ENCODE data around the gene TTC28.
"Not testable (repeated sequence)": the region's sequence is repeated elsewhere in the genome, so short reads cannot be mapped to it uniquely, and the experiment has no call there.

Gene TTC28

DNA sequence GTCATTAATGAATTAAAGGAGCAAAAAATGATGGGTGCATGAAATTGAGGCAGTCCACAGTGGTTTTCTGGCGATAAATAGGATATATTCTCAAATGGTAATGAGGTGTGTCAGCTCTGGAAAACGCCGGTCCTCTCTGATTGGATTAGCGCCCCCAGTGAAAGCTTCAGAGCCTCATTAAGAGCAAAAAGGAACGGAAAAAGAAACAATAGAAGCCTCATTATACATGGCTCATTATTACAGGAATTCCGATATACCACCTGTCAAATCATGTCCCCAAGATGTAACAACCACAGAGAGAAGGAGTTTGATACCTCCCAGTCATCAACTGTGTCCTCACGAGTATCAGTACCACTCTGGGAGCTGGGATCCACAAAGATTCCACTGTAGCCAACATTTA is 584.9 kb downstream of the TTC28 start:
- ATAC-seq, result no peak

DNA sequence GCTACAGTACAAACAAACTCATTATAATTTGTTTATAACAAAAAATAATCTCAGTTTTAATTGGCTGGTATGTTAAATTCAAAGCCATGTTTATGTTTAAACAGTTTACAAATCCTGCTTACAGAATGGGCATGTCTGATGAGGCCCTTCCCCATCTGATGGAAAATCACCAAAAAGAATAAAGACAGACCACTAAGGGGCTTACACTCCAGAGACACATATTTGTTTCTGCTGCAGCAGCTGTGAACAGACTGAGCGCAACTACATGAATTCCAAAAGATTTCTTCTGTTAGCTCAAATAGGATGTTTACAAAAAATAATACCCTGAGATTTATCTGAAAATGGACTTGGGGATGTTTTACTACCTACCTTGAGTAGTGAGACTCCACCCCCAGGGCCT is 585.9 kb downstream of the TTC28 start:
- ATAC-seq, result no peak

DNA sequence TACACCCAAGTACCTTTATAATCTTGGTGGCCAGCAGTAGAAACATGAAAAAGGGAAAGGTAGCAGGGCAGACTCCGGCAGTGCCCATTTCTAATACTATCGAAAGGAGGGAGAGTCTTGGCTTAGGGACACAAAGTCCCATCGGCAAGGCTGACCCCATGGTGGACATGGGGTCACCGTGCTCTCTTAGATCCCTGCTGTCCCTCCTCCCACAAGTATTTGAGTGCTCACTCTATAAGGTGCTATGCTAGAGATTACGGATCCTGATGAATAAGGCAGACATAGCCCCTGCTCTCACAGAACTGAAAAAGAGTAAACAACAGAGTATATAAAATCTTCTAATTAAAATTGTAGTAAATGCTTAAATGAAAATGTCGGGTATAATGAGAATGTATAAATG is 588.2 kb downstream of the TTC28 start:
- no peak for ATAC-seq

DNA sequence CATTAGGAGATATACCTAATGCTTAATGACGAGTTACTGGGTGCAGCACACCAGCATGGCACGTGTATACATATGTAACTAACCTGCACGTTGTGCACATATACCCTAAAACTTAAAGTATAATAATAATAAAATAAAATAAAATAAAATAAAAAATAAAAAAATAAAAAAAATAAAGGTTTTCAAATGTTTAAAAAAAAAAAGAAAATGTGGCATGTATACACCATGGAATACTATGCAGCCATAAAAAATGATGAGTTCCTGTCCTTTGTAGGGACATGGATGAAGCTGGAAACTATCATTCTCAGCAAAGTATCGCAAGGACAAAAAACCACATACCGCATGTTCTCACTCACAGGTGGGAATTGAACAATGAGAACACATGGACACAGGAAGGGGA is 590.1 kb downstream of the TTC28 start:
- not testable (repeated sequence) for ATAC-seq

DNA sequence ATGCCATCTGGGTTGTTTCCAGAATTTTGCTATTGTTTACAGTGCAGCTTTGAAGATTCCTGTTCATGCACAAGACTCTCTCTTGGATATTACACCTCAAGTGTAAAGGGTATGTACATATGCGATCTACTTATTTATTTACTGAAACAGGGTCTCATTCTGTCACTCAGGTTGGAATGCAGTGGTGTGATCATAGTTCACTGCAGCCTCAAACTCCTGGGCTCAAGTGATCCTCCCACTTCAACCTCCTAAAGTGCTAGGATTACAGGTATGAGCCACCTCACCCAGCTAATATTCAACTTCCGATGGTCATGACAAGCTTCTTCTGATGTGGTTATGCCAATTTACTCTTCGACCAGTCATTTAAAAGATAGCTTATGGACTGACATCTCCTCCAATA is 602.5 kb downstream of the TTC28 start:
- ATAC-seq, result no peak

DNA sequence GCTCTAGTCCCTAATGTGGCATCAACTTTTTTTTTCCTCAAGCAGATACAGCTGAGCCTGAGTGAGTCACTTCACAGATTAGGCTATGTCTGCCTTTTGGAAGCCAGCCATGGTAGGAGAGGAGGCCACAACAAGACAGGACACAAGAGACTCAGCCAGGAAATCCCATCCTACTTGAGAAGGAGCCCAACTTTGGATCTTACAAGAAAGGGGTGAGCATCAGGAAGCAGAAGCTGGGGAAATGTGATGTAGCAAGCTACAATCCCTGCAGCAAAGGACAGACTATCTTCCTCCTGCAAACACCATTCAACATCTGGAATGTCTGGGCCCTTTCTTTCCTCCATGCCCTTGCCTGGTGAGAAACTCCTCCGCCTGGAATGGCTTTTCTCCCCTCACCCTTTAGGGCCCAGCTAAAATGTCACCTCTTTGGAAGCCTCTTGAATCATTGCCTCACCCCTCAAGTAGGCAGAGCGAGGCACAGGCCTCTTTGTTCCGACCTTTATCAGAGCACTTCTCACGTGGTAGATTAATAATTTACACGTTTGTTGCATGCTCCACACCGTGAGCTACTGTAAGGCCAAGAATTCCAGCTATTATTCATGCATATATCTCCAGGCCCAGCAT is 604.2 kb downstream of the TTC28 start:
- no peak for ATAC-seq

DNA sequence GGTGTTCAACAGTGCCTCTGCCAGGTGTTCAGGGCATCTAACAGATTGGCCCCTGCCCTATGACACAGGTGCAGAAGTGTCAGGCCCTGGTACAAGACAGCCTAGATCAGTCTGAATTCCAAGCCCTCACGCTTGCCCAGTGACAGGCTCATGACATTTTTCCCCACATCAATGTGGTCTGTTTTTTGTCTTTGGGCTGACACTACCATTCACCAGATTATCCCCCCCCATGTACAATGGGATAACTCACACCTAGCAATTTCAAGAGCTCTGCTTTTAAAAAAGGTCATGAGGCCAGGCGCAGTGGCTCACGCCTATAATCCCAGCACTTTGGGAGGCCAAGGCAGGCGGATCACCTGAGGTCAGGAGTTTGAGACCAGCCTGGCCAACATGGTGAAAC is 605.1 kb downstream of the TTC28 start:
- no peak for ATAC-seq

DNA sequence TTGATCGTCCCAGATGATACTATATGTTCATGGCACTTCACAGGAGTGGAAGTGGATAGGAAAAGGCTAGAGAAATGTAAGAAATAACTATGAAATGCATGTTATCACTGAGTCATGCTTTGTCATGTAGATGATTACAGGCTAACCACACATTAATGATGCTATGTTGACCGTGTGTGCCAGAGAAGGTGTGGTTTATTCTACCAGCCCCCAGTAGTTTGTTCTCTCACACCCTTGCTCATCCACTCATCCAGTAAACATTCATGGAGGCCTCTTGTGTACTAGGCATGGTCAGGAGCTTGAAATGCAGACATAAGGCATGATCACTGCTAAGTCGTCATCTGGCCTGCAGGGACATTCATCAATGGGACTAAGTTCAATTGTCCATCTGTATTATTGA is 607.6 kb downstream of the TTC28 start:
- ATAC-seq, result no peak

DNA sequence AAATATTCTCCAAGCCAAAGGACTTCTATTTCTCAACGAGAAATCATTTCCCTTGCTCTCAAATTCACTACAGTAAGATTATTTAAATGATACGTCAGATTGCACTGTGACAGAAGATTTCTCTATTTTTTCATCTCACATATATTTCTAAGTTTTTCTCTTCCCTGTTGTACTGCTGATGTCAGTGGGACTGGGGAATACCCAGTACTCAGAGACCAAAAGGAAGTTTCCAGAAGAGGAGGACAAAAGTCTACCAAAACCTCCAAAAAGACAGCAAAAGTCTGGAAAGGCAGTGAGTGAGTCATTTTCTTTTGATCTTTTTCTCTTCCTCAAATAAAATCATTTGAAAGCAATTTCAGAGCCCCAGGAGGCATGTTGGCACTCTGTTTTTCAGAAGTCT is 610.8 kb downstream of the TTC28 start:
- no peak for ATAC-seq

DNA sequence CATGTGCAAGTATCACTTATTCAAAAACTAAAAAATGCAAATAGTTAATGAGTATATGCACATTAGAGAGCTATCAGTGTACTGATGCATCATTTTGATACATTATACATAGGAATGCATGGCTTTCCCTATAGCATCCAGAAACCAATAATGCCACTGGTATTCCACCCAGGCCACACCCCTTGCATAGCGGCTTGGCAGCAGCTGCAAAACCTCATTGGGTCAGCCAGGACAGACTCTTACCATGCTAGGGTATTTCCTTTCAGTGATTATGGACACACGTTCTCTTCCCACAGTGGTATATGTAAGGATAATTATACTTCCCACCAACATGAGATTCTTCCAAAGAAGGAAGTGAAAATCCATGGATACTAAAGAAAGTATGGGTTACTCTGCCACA is 614.7 kb downstream of the TTC28 start:
- no peak for ATAC-seq

DNA sequence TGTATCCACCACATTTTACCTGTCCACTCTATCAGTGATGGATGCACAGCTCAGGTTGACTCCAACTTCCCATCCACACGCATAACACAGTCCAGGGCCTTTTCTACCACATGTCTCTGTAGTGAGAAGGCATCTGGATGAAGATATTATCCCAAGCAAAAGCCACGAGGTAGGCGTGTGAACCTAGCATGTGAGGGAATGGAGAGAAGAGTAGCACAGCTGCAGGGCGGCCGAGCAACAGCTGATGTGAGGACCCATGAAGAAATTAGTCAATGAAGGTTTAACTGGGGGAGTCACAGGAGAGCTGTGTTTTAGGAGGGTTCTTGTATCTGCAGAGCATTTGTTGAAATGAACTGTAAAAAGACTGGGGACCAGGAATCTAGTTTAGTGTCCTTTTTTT is 616.0 kb downstream of the TTC28 start:
- no peak for ATAC-seq

DNA sequence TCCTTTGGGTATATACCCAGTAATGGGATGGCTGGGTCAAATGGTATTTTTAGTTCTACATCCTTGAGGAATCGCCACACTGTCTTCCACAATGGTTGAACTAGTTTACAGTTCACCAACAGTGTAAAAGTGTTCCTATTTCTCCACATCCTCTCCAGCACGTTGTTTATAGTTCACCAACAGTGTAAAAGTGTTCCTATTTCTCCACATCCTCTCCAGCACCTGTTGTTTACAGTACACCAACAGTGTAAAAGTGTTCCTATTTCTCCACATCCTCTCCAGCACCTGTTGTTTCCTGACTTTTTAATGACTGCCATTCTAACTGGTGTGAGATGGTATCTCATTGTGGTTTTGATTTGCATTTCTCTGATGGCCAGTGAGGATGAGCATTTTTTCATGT is 619.0 kb downstream of the TTC28 start:
- not testable (repeated sequence) for ATAC-seq

DNA sequence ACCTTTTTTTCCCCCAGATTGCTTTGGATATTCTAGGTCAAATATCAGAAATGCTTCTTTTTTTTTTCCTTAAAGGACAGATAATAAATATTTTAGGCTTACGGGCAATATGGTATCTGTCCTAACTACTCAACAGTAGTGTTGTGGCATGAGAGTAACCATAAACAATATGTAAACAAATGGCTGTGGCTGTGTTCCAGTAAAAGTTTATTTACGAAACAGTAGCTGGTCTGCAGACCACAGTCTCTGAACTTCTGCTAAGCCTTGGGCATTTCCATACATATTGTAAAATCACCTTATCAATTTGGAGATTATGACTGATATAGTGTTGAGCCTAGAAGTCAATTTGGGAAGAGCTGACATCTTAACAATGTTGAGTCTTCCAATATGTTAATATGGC is 621.6 kb downstream of the TTC28 start:
- ATAC-seq, result no peak

DNA sequence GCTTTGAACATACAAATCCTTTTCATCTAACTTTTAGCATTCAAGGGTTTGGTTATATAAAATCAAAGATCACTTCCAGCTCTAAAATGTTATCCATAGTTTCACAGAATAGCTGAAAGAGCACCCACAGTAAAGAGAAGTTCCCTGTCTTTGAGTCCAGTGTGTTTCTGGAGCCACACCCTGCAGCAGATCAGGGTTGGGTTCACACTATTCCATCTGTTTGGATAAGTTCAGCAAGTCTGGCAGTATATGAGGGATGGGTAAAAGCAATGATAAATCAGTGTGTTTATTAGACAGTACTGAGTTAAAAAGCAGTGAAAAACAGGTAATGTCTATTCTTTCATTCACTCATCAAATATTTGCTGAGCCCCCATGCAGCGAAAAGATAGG is 624.8 kb downstream of the TTC28 start:
- ATAC-seq, result no peak

DNA sequence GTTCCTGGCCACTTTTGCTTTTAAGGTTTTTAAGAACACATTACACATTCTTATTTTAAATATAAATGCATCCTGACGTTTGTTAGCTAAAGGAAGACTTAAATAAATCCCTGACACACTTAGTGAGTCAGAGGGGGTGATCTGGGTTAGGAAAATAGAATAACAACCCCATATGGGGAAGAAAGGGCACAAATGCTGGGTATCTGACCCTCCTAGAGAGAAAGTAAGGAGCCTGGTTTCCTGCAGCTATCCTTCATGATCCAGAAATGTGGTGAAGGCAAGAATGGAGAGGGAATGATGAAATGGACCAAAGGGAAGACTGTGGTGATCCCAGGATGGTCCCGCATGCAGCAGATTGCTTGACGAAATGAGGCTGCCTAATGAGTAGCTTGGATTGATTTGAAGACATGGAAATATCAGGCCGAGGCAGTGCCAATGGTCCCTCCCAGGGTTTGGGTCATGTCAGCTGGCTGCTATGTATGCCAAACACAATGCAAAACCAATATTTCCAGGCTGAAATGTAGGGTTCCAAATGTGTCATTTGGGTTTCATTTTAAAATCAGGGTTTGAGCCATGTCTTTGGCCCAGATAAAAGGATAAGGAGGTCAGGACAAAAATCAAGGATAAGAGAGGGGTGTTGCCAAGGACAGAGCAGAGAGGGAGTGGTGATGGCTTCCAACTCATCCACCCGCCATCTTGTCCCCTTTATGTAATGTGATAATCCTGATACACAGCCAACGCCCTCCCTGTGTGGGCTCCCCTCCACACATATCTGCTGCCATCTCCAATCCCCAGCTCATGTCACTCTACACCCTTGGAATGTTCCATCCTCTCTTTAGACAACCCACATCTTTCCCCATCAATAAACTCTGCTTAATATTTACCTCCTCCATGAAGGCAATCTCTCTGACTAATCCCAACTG is 625.5 kb downstream of the TTC28 start:
- ATAC-seq, result no peak

DNA sequence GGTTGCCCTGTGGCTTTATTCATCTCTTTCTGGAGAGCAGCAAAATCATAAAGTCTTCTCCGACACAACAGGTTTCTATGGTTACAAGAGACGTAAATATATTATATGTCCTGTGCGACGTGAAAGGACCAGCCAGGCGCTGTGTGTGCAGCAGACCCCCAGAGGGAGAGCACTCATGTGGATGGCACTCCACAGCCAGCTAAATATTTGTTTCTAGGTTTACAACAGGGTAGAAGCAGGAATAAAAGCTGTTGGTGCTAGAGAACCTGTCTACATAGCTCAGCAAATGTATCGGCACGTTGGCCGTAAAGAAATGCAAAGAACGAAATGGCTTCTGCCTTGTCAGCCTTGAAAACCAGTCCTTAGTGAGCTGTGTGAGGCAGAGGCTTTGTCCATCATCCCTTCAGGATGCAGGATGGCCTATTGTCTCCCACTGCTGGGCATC is 626.8 kb downstream of the TTC28 start:
- ATAC-seq, result no peak

DNA sequence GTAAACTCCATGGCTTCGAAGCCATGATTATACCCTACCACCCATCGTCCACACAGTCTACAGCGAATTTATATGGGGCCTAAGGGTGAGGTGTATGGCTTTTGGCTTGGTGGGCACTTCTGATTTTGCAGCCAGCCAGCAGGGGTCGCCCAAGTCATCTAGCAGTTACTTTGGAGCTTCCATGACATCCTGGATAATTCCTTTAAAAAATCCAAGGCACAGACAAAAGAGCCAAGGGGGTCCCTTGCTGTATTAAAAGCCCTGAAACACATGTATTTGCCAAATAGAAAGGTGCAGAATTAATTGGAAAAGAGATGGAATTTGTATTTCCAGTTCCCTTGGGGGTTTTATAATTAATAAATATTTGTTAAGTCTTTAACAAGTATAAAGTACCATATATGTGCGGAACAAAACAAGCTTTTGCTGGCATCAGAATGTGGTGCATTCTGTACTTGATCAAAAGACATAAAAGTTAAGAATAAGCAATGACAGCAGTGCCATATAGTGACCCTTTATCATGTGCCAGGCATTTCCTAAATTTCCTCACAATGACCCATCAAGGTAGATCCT is 627.8 kb downstream of the TTC28 start:
- ATAC-seq, result no peak

DNA sequence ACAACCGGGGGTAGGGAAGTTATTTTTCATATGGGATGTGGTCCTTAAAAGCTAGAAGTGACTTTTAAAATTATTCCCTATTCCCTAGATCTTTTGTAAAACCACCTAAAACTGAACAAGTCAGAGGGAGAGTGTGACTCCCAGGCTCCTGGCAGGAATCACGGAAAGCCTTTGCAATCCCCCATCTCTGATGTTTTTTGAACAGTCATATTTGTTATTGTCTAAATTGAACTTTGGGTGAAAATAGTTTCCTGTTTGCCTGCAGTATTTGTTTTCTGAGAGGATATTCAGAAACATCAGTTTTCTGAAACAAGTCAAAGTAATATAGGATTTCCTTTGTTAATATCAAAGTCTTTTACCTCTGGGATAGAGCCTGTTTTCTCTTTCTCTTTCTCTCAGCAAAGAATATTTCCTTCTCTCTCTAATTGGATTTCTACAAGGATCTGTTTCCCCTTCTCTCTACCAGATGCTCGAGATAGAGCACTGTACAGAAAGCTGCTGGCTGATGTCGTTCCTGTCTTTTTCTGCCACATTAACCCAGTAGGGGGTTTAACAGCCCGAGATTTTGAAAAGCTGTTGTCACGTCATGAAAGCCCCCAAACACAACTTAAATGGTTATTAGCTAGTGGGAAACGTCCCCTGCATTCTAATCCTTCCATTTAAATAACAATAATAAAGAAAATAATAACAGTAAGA is 628.4 kb downstream of the TTC28 start:
- ATAC-seq, result no peak

DNA sequence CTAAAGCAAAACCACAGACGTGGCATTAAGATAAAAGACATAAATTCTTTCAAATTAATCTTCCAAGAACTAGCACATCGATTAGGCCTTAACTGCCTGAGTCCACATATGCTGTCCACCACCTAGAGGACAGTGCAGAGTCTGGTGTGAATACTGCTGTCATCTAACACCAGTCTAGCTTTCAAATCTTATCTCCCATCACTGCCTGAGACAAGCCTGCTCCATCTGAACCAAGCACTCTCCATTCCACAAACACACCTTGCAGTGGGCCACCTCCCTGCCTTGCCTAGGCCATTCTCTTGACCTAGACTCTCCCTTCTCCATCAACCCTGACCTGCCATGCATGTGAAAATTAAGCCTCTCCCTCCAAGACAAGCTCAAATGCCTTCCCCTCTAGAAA is 631.1 kb downstream of the TTC28 start:
- no peak for ATAC-seq

DNA sequence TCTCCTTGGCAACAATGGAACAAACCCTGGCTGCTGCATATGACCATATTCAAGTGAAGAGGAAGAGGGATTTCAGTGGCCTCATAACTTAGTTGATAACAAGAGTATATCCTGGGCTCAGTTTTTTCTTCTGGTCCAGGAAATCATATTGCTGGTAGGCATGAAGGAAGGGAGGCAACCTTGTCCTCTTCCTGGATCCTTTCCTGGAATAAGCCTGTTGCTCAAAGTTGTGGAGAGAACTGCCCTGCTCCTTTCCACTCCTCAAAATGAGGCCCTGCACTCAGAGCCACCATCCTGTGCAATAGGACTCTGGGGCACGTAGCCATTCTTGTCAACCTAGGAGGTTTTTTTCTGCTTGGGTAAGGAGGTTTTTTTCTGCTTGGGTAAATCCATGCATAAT is 631.9 kb downstream of the TTC28 start:
- ATAC-seq, result no peak

DNA sequence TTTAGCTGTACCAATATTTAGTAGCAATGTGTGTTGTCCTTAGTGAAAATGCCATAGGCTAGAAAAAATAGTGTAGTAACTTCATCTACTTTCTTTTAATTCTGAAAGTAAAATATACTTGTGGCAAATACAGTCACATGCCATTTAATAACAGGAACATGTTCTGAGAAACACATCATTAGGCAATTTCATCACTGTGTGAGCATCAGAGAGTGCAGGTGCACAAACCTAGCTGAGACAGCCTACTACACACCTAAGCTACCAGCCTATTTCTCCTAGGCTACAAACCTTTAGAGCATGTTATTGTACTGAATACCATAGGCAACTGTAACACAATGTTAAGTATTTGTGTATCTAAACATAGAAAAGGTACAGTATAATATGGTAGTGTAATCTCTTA is 633.5 kb downstream of the TTC28 start:
- ATAC-seq, result no peak

DNA sequence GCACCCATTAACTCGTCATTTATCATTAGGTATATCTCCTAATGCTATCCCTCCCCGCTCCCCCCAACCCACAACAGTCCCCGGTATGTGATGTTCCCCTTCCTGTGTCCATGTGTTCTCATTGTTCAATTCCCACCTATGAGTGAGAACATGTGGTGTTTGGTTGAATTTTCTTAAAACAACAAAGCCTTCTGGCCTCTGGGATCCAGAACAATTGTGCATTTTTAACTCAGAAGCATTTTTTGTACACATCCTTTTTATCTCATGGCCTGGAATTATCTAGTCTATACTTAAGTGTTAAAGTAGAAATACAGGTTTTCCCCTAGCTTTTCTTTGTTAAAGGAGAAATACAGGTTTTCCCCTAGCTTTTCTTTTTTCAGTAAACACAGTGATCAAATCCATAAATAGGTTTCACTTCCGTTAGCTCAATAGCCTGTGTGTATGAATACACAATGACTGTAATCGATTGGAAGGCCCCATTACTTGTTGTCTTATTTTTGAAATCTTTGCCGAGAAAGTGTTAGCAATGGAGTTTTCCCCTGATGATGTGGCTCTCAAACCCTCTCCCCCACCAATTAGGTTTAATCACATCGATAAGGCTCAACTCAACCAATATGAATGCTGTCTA is 635.0 kb downstream of the TTC28 start:
- ATAC-seq, result no peak

DNA sequence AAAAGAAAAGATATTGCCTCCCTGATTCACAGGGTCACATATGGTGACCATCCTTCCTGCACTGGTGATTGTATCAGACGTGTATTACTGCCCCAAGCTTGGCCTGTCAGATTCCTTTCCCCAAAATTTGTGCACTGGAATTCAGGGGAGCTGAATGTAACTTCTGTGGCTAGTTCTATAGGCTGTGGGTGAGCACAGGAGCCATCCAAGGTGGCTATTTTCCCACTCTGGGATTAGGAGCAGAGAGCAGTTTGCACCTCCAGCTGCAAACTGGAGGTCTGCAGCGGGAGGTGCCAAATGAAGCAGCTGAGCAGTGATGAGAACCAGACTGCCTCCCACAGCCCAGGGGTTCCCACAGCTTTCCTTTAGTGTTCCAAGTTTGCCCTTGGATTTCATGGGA is 636.4 kb downstream of the TTC28 start:
- no peak for ATAC-seq

All from activated CD4-positive, CD25-positive, alpha-beta regulatory T cell treated with anti-CD3 and anti-CD28 coated beads, Interleukin-2, amount 50 U/mL, for 24 hours (primary cell).